IPS DF 6.9 (cell line): Measurements from ENCODE around the gene AP4M1.

Source experiments
- DNase-seq: peaks from one replicate; pipeline ENCODE4 v3.0.0-alpha.2; 2013; ENCODE audit warnings: low read depth, low spot score
- H3K27ac ChIP-seq: one replicate; pipeline ENCODE4 v1.5.1; 2013; ENCODE audit warnings: low read length, control low read depth
- H3K27me3 ChIP-seq: 2 replicates; pipeline ENCODE4 v1.6.1; 2013; ENCODE audit warnings: mild to moderate bottlenecking, low read length; ENCODE audit not compliant: control insufficient read depth, insufficient read depth
- H3K36me3 ChIP-seq: 2 replicates; pipeline ENCODE4 v1.6.1; 2013; ENCODE audit warnings: low read length; ENCODE audit not compliant: control insufficient read depth, insufficient read depth
- H3K4me1 ChIP-seq: 2 replicates; pipeline ENCODE4 v1.6.1; 2013; ENCODE audit warnings: low read length; ENCODE audit not compliant: control insufficient read depth, insufficient read depth
- H3K4me3 ChIP-seq: 2 replicates; pipeline ENCODE4 v1.5.1; 2013; ENCODE audit warnings: mild to moderate bottlenecking, low read length
- H3K9me3 ChIP-seq: 2 replicates; pipeline ENCODE4 v1.6.1; 2013; ENCODE audit warnings: low read length, inconsistent platforms; ENCODE audit not compliant: control insufficient read depth, insufficient read depth
- WGBS: extraction: QIAGEN DNeasy Blood & Tissue Kit; methylation state at CpG from one replicate; pipeline ENCODE4 v1.1.7; 2013; ENCODE audit warnings: mixed read lengths, missing lambda C conversion rate; ENCODE audit not compliant: insufficient read length, insufficient coverage; 5-methylcytosine and 5-hydroxymethylcytosine counted together

The AP4M1 gene

GRCh38 chr7:100107890-100108289 is 6.4 kb downstream of the AP4M1 start:
- no peaks in the 10 kb centered on the region for H3K9me3 ChIP-seq
- no CpG with 5 or more reads among the region's 11 CpGs for WGBS
- H3K4me1 ChIP-seq, result no peaks in the 10 kb centered on the region
- DNase-seq, result no peak
- peaks cover 33% of the 10 kb centered on the region for H3K36me3 ChIP-seq
- no peak overlapping the region for H3K27ac ChIP-seq
- H3K27me3 ChIP-seq, result no peaks in the 10 kb centered on the region
- H3K4me3 ChIP-seq, result no peak overlapping the region

DNA sequence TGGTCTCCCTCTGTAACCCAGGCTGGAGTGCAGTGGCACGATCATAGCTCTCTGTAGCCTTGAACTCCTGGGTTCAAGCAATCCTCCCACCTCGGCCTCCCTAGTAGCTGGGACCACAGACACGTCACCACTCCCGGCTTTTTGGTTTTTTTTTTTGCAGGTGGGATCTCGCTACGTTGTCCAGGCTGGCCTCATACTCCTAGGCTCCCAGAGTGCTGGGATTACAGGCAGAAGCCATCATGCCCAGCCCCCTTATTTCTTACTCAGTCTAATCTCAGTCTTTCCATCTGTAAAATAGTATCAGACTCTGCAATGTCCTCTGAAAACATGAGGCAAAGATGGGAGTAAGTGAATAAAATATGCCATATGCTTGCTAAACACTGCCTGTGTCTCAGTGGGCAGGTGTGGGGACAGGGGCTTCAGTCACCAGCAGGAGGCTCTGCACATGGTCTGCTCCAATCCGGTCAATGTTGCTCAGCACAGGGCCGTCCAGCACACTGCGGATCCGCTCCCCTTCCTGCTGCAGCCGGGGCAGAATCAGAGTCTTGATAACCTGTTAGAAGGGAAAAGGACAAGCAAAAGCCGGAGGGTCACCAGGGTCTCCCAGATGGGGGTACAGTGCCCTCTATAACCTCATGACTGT is 8.2 kb downstream of the AP4M1 start:
- H3K9me3 ChIP-seq, result no peaks in the 10 kb centered on the region
- no CpG with 5 or more reads among the region's 12 CpGs for WGBS
- H3K27me3 ChIP-seq, result no peaks in the 10 kb centered on the region
- no peak overlapping the region for H3K27ac ChIP-seq
- H3K4me1 ChIP-seq, result no peaks in the 10 kb centered on the region
- no peak for DNase-seq
- no peak overlapping the region for H3K4me3 ChIP-seq
- peaks cover 40% of the 10 kb centered on the region for H3K36me3 ChIP-seq

GRCh38 chr7:100111156-100111555 is 9.7 kb downstream of the AP4M1 start:
- Histone ChIP-seq H3K27ac (no peak overlapping the region), H3K4me3 (no peak overlapping the region), H3K9me3 (no peaks in the 10 kb centered on the region), H3K27me3 (no peaks in the 10 kb centered on the region), H3K4me1 (no peaks in the 10 kb centered on the region), H3K36me3 (peaks cover 36% of the 10 kb centered on the region)
- DNase-seq, result no peak
- WGBS, result no CpG with 5 or more reads among the region's 7 CpGs

GRCh38 chr7:100111914-100112313 is 10.5 kb downstream of the AP4M1 start:
- Histone ChIP-seq H3K9me3 (no peaks in the 10 kb centered on the region), H3K36me3 (peaks cover 31% of the 10 kb centered on the region), H3K4me1 (no peaks in the 10 kb centered on the region), H3K27ac (no peak overlapping the region), H3K4me3 (no peak overlapping the region), H3K27me3 (no peaks in the 10 kb centered on the region)
- no CpG with 5 or more reads among the region's 13 CpGs for WGBS
- no peak for DNase-seq

DNA sequence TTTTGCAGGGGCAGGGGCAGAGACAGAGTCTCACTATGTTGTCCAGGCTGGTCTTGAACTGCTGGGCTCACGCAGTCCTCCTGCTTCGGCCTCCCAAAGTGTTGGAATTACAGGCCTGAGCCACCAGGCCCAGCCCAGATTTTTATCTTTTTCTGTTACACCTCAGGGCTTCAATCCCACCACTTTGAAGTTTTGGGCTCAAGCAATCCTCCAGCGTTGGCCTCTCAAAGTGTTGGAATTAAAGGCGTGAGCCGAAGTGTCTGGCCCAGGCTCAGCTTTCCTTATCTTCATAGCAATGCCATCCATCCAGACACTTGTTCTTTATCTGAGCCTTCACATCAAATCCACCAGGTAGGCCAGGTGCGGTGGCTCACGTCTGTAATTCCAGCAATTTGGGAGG is 13.6 kb downstream of the AP4M1 start:
- no peak for DNase-seq
- Histone ChIP-seq H3K4me1 (no peaks in the 10 kb centered on the region), H3K4me3 (no peak overlapping the region), H3K27me3 (no peaks in the 10 kb centered on the region), H3K27ac (no peak overlapping the region), H3K36me3 (peaks cover 19% of the 10 kb centered on the region), H3K9me3 (no peaks in the 10 kb centered on the region)
- no CpG with 5 or more reads among the region's 7 CpGs for WGBS

DNA sequence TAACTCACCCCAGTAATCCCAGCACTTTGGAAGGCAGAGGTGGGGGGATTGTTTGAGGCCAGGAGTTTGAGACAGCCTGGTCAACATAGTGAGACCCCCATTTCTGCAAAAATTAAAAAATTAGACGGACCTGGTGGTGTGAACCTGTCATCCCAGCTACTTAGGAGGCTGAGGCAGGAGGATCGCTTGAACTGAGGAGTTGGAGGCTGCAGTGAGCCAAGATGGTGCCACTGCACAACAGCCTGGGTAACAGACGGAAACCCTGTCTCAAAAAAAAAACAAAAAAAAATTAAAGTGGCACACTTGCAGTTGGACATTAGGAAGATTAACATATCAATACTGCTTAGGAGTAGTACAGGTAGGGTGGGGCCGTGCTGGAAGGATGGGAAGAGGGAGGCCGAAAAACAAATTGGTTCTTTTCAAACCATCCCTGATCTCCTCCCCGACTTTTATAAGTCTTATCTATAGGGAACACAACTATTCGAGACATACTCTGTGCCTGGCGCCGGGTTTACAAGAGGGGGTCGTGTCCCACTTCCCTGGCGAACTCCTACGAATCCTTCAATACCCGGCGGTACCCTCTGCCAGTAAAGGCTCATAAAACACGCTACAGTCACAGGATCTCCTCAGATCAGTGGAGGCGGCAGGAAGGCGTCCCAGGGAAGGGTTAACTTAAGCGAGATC is 17.1 kb downstream of the AP4M1 start:
- no peak for DNase-seq
- no CpG with 5 or more reads among the region's 18 CpGs for WGBS
- H3K27ac ChIP-seq, result no peak overlapping the region

DNA sequence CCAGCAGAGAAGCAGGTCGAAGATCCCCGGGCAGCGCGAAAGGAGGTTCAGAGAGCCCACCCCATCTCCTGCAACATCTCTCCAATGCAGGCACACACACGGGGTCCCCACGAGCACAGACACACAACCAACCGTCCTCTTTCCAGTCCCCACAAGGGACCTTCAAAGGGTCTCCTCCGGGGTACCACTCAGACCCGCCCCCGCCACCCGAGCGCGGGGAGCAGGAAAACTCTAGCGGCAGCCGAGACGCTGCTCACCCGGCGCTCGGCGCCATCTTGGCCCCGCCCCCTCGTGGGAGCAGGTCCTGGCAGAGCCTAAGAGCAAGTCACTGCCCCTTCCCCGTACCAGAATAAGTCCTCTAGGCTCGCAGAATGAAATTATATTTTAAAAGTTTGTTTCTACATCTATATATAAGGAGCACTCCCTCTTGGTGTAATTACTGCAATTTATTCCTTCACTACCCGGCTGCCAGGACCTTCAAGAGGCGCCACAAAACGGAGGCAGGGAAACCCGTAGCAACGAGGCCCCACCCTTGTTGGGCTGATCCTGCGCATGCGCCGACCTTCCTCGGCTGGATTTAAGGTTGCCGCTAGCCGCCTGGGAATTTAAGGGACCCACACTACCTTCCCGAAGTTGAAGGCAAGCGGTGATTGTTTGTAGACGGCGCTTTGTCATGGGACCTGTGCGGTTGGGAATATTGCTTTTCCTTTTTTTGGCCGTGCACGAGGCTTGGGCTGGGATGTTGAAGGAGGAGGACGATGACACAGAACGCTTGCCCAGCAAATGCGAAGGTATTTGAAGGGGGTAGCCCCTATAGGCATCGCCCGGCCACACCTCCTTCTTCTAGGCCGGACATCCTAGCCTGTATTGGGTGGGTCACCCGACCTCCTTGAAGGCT is 17.9 kb downstream of the AP4M1 start, which contains the start of the genes CNPY4 and TAF6:
TSS of gene CNPY4 (plus strand) at position 563 of the 898 bp plus-strand sequence. CDS start at position 674, 111 bp downstream.
TSS of gene TAF6 (minus strand) at position 287 of the 898 bp plus-strand sequence. CDS start 5,149 bp downstream, outside the sequence.
- DNase-seq, result peak; percentile 90
- Histone ChIP-seq H3K27me3 (no peaks in the 10 kb centered on the region), H3K4me1 (no peaks in the 10 kb centered on the region), H3K36me3 (no peaks in the 10 kb centered on the region), H3K4me3 (peak within 1 kb of the TSS; percentile 91), H3K9me3 (no peaks in the 10 kb centered on the region), H3K27ac (no peak within 1 kb of the TSS)
- WGBS, result no CpG with 5 or more reads among the region's 49 CpGs

More for the DNA sequence above, 17.1 kb downstream of the AP4M1 start:
- Histone ChIP-seq H3K4me1 (no peaks in the 10 kb centered on the region), H3K27me3 (no peaks in the 10 kb centered on the region), H3K9me3 (no peaks in the 10 kb centered on the region), H3K4me3 (peak overlapping the region; percentile 91), H3K36me3 (peaks cover 3% of the 10 kb centered on the region; the same call in 1 of the 2 replicates)

GRCh38 chr7:100119970-100120732 is 18.7 kb downstream of the AP4M1 start:
- WGBS, result no CpG with 5 or more reads among the region's 19 CpGs
- no peak overlapping the region for H3K27ac ChIP-seq
- no peaks in the 10 kb centered on the region for H3K36me3 ChIP-seq
- no peaks in the 10 kb centered on the region for H3K27me3 ChIP-seq
- no peak for DNase-seq
- H3K9me3 ChIP-seq, result no peaks in the 10 kb centered on the region
- H3K4me3 ChIP-seq, result peak overlapping the region; percentile 69; the same call in 1 of the 2 replicates
- H3K4me1 ChIP-seq, result no peaks in the 10 kb centered on the region

- H3K9me3 ChIP-seq, result no peaks in the 10 kb centered on the region
- WGBS, result no CpG with 5 or more reads among the region's 1 CpG
- no peaks in the 10 kb centered on the region for H3K36me3 ChIP-seq
- no peak overlapping the region for H3K4me3 ChIP-seq
- no peak overlapping the region for H3K27ac ChIP-seq
- no peak for DNase-seq
- H3K4me1 ChIP-seq, result no peaks in the 10 kb centered on the region
- no peaks in the 10 kb centered on the region for H3K27me3 ChIP-seq
Measured at GRCh38 chr7:100120733-100121036, 19.2 kb downstream of the AP4M1 start.

GRCh38 chr7:100122067-100122466 is 20.6 kb downstream of the AP4M1 start:
- no CpG with 5 or more reads among the region's 13 CpGs for WGBS
- DNase-seq, result no peak
- no peaks in the 10 kb centered on the region for H3K36me3 ChIP-seq
- no peak overlapping the region for H3K4me3 ChIP-seq
- no peak overlapping the region for H3K27ac ChIP-seq
- H3K9me3 ChIP-seq, result no peaks in the 10 kb centered on the region
- H3K4me1 ChIP-seq, result no peaks in the 10 kb centered on the region
- no peaks in the 10 kb centered on the region for H3K27me3 ChIP-seq
